GM15510 (cell line): Measurements from ENCODE around the gene ARL2.

Experiments
- POLR2A ChIP-seq: IDR thresholded peaks from 3 replicates; pipeline ENCODE4 v1.6.1; 2011; ENCODE audit warnings: borderline replicate concordance; ENCODE audit not compliant: insufficient read length; ENCODE audit errors: extremely low read depth

The ARL2 gene

DNA sequence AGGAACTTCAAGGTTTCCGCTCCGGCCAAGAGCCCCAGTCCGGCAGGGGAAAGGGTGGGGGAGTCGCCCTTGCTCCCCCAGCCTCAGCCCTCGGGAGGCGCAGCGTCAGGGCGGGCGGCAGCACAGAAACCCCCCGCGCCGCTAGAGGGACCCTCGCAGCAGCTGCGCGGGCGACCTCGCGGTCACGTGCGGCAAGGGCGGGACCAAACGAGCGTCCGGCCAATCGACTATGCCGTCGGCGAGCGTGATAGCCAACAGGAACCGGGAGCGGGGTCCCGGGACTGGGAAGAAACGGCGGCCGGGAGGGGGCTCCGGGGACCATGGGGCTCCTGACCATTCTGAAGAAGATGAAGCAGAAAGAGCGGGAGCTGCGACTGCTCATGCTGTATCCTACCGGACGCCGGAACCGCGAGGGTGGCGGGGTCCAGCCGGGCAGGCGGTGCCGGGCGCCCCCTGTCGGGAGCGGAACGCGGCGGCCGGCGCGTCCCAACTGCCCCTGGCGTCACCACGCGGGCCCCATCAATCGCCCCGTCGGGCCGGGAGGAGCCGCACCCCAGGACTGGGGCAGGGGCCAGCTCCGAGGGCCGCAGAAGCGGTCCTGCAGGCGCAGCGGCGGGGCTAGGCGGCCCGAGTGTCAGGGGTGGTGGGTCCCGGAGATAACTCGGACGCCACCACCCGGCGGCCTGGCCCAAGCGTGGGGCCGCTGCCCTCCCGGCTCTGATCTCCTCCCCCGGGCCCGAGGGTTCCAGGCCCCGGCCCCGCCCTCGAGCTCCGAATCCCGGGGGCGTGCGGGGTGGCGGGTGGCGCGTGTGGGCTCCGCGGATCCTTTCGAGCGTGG is at the start of gene ARL2:
Gene ARL2 (plus strand): TSS at position 273 of the 838 bp plus-strand sequence. CDS start 48 bp downstream, at position 321.
- TF ChIP-seq POLR2A, result peak; percentile 57

DNA sequence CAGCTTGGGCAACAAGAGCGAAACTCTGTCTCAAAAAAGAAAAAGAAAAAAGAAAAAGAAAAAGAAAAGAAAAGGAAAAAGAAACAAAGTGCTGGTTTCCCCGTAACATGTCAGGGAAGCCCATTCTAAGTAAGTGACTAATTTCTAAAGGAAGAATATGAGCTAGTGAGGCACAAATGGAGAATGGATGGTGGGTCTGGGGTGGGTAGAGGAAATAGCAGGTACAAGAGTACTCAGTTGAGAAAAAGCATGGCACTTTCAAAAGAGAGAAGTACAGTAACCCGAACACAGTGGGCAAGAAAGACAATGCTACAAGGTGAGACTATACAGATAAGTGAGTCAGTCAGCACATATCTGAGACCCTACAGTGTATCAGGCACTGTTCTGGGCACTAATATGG is 46.6 kb upstream of the ARL2 start:
- no peak for TF ChIP-seq POLR2A

DNA sequence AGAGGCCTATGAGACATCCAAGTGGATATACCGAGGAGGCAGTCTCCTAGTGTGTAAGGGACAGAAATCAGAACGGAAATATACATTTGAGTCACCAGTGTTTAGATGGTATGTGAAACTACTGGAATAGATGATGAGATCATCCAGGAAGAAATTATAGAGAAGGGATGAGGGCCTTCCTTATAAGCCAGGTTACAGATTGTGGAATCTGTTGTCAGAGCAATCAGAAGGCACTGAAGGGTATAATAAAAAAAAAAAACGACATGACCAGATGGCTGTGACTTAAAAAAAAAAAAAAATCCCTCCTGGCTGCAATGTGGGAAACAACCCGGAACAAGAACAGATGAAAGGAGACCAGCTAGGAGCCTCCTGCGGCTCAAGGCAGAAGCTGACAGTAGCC is 44.8 kb upstream of the ARL2 start:
- no peak for TF ChIP-seq POLR2A

DNA sequence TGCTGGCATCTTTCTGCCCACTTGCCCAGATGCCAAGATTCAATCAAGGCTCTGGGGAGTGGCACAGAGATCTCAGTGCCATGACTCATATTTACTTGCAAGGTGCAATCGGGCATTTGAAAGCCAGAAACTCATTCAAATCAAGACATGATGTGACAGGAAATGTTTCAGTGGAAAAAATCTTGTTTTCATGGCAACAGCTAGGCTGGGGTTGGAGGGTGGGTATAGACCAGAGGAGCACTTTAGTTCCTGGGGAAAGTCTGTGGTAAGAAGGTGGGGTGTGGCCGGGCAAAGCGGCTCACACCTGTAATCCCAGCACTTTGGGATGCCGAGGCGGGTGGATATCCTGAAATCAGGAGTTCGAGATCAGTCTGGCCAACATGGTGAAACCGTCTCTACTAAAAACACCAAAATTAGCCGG is 43.2 kb upstream of the ARL2 start:
- TF ChIP-seq POLR2A, result no peak

DNA sequence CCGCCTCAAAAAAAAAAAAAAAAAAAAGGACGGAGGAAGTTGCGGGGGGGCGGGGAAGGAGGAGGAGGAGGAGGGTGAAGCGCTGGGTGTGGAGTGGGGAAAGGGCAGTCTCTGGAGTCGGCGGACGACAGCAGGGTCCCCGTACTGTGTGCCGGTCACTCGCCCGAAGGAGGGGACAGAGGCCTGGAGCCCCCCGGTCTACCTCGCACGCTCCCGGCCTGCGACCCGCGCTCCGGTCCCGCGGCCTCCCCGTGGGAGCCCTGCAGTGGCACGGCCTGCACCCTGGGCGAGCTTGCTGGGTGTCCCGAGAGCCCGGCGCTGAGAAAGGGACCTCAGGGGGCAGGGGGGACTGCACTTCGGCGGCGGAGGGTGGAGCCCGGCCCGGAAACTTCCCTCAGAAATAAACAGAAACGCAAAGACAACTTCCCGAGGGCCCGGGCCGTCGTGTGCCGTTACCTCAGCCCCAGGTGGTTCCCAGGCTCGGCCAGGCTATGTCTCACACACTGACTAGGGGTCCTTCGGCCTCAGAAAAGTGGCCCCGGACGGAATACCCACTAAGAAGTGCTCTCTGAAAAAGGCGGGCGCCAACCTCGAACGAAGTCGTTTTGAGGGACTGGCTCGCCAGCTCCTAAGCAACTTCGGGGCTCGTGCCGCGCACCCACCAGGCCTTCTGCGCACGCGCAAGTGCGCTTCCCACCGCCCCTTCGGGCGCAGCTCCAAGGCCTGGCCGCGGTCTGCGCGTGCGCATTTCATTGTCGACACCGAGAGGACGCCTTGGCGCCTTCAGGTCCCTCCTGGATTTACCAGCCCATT is 42.3 kb upstream of the ARL2 start, which contains the start of gene MAJIN:
Gene MAJIN (minus strand): TSS at position 688 of the 813 bp plus-strand sequence. CDS start 12,703 bp downstream, outside the sequence.
- TF ChIP-seq POLR2A, result no peak

DNA sequence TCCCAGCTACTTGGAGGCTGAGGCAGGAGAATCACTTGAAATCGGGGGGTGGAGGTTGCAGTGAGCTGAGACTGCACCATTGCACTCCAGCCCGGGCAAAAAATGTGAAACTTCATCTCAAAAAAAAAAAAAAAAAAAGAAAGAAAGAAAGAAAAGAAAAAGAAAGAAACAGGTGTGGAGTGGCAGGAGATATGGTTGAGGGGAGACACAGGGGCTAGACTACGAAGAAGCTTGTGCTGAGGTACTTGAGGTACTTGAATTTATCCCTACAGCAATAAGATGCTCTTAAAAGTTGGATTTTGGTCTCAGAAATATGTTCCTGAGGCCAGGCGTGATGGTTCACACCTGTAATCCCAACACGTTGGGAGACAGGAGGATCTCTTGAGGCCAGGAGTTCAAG is 39.8 kb upstream of the ARL2 start:
- no peak for TF ChIP-seq POLR2A

DNA sequence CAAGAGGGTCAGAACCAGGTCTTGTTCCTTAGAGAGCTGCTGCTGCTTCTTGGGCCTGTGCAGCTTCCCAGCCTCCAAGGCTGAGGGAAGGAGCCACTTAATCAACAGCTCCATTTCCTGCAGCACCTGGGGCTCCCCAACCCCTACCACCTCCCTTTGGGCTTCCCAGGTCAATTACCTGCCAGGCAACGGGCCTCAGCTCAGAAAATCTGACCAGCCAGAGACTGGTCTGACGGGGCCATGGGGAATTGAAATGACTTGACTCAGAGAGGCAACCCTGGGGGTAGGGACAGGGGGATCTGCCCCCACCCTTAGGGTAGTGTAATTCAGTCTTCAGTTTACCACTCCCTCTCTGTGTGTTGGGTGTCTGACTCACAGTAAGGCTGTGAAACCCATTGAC is 37.3 kb upstream of the ARL2 start:
- TF ChIP-seq POLR2A, result no peak

DNA sequence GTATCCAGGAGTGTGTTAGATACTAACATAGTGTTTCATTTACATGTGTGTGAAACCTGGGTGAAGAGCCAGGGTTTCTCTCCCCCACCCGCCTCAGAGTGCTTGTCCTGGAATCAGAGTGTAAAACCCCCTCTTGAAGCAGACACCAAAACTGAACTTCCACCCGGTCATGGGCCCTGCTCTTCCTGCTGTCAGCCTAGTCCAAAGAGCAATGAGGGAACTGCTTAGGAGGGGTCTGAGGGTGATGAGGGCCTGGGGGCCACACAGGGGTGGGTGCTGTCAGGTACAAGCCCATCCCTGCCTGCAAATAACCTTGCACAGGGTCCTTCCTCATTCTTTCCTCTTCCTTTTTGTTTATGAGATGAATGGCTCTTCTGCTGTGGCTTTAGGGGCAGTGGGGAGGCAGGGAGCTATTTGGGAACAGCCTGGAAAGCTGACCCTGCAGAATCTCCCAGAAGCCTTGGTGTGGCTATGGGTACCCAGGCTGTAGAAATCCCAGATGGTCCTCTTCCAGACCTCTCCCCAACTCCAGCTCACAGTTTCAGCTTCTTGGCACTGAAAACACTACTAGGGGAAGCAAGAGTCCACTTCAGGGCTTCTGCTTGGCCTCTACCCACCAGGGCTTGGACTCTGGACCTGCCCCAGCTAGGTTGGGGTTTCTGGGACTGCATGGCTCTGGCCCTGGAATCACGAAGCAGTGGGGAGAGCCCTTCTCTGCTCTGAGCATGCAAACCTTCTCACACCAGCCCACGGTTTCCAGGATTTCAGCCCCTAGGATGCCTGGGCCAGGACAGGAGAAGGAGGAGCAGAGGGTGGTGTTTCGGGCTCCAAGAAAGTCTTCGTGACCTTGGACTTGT is 25.7 kb upstream of the ARL2 start:
- TF ChIP-seq POLR2A, result no peak

DNA sequence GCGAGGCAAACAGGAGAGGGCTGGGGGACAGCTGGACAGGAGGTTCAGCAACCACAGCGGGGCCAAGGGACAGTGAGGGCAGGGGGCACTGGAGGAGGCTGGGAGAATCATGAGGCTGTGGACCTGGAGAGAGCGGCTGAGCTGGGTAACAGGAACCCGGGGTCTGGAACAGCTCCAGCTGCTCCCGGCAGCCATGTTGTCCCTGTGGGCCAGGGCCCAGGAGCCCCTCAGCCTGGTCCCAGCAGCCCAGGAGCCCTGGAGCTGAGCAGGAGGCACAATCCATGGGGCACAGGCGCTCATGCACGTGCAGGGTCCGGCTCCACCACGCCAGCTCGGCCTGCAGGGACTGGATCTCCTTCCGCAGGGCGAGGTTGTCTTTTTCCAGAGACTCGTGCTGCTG is 24.5 kb upstream of the ARL2 start:
- TF ChIP-seq POLR2A, result no peak

DNA sequence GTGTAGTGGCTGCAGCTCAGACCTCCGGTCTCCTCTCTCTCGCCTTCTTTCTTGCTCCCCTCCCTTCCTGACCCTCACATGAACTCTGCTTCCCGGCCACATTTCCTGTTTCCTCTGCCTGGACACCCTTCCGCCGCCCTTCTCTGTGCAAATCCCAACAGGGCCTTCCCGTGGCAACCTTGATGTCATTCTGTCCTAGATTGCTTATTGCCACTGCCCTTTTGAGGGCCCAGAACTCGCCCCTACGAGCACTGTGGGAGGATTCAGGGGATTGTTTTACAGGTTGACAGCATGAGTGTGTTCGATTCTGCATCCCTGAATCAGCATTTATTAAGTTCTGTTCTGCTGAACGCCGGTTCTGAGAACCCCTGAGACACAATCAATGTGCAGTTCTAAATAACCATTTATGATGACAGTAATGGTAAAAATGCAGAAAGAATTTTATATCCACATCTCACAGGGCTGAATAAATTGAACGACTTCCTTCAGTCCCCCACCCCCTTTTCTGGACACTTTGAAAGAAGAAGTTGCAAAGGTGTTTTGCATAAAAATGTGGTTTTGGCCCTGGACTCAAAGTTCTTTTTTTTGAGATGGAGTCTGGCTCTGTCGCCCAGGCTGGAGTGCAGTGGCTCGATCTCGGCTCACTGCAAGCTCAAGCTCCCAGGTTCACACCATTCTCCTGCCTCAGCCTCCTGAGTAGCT is 23.6 kb upstream of the ARL2 start:
- TF ChIP-seq POLR2A, result no peak

DNA sequence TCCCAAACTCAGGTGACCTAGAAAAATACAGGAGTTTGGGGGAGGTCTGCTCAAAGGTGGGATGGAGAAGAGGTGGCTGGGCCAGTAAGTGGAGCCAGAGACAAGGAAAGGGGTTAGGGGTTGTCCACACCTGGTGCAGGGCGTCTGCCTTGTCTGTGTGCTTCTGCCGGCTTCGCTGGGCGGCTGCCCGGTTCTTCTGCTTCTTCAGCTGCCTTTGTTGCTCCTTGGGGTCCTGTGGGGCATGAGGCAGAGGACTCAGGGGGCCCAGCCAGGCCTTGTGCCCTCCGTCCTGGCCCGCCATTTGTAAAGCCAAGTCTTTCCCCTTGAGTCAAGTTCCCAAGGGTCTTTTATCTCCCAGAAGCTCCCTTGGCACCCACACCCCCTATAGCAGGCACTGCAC is 19.6 kb upstream of the ARL2 start:
- no peak for TF ChIP-seq POLR2A

DNA sequence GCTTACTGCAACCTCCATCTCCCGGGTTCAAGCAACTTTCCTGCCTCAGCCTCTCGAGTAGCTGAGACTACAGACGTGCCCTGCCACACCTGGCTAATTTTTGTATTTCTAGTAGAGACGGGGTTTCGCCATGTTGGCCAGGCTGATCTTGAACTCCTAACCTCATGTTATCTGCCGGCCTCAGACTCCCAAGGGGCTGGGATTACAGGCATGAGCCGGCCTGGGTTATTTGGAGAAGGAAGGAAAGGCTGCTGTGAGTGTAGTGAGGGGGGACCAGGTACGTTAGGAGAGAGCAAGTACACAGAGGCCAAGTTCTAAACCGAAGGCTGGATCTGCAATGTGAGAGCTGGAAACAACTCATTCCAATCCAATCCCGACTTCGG is 17.6 kb upstream of the ARL2 start:
- TF ChIP-seq POLR2A, result no peak

DNA sequence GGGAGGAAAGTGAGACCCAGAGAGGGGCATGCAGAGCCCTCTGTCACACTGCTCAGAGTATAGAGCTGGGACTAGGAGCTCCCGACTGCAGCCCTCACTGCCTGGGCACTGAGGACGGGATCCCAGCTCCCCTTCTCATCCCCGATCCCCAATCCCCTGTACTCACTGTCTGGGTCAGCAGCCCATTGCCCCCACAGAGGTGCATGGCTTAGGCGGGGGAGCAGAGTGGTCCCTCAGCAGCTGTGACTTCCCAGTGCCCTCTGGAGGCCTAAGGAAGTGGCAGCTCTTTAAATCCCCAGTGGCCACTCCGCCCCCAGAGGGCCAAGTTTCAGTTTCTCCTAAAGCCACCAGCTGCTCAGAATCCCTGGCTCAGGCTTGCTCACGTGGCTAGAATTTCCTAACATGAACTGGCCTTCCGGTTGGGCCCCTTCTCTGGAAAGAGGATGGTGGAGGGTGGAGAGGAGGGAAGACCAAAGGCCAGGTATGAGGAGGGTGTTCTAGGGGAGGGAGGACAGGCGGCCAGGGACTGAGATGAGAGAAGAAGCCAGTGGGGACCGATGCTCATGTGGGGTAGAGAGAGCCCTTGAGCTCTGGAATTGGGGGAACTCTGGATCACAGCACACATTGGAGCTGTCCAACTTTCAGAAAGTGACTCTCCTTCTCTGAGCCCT is 17.1 kb upstream of the ARL2 start, which contains the start of gene BATF2:
Gene BATF2 (minus strand): TSS at position 262 of the 671 bp plus-strand sequence. CDS start 57 bp downstream, at position 205.
- TF ChIP-seq POLR2A, result no peak
